ENCODE results near the gene USH1G. TPM values are rescaled to one million over a fixed set of nuclear protein-coding genes. Genes with fewer than 3 reads are reported as not detected.

USH1G gene
- polyA plus RNA-seq, 3 donors, result not detected

DNA sequence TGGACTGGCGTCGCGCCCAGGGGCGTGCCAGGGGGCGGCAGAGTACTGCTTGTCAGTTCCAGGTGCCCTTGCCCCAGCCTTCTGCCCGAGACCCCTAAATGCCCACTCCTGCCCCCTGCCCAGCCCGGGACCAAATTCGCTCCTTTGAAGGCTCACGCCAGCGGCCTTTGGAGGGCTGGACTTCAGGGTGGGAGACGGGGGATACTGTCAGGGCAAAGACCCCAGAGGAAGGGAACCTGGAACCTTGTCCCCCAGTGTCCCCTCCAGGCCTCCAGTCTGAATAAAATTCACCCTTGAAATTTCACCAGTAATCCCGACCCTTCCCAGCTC lies 13.4 kb upstream of the USH1G start:
- H3K36me3 Mint-ChIP-seq, result no peaks in the 10 kb centered on the region

GRCh38 chr17:74935585-74936469 lies 12.8 kb upstream of the USH1G start, which contains the start of gene OTOP3:
TSS of gene OTOP3 (plus strand) at chr17:74935898. CDS start at chr17:74935922, 24 bp downstream.
- Mint-ChIP-seq H3K9me3 (peaks cover 0 to 9% (median 2%) of the 10 kb centered on the region in 7 donors), H3K36me3 (no peaks in the 10 kb centered on the region), H3K27ac (no peak within 1 kb of the TSS), H3K4me1 (peaks cover 8% of the 10 kb centered on the region), H3K4me3 (peak within 1 kb of the TSS in 1 of 2 donors; percentile 78), H3K27me3 (ENCODE audit: low read depth in 3 of 3) (peaks cover 65 to 91% (median 87%) of the 10 kb centered on the region in 3 donors)
- Histone ChIP-seq H4K20me1 (ENCODE audit: insufficient read depth, low read length) (no peaks in the 10 kb centered on the region), H3K27me3 (ENCODE audit: control insufficient read depth in 2 of 2, insufficient read depth in 2 of 2, low read length in 2 of 2) (peaks cover 42 to 82% of the 10 kb centered on the region in 2 donors), H3K4me1 (ENCODE audit: control insufficient read depth in 1 of 2, insufficient read depth in 2 of 2, low read length in 2 of 2) (peaks cover 0 to 6% of the 10 kb centered on the region in 2 donors), H3K36me3 (replicated peaks in 1 of 2; ENCODE audit: control insufficient read depth in 1 of 2, insufficient read depth in 2 of 2, low read length in 2 of 2) (no peaks in the 10 kb centered on the region), H3K9me3 (replicated peaks in 1 of 2; ENCODE audit: control insufficient read depth in 1 of 2, insufficient read depth in 1 of 2, low read length in 2 of 2) (peaks cover 0 to 15% of the 10 kb centered on the region in 2 donors), H2AFZ (ENCODE audit: insufficient read depth, low read depth, low read length, poor library complexity, severe bottlenecking) (no peak within 1 kb of the TSS), H3K79me2 (ENCODE audit: insufficient read depth, low read length) (no peaks in the 10 kb centered on the region), H3K27ac (ENCODE audit: low read depth in 1 of 2, low read length in 2 of 2) (no peak within 1 kb of the TSS), H3K4me2 (replicated peaks; ENCODE audit: extremely low read depth, low read length, poor library complexity, severe bottlenecking) (no peak within 1 kb of the TSS), H3K4me3 (replicated peaks in 1 of 3; ENCODE audit: low read depth in 2 of 3, low read length in 3 of 3) (no peak within 1 kb of the TSS), H3K9ac (ENCODE audit: insufficient read depth, low read length, poor library complexity, severe bottlenecking) (no peak within 1 kb of the TSS)
- intact Hi-C loops (cut with micrococcal nuclease), result no loop called here
- TF ChIP-seq, protein P1, sequence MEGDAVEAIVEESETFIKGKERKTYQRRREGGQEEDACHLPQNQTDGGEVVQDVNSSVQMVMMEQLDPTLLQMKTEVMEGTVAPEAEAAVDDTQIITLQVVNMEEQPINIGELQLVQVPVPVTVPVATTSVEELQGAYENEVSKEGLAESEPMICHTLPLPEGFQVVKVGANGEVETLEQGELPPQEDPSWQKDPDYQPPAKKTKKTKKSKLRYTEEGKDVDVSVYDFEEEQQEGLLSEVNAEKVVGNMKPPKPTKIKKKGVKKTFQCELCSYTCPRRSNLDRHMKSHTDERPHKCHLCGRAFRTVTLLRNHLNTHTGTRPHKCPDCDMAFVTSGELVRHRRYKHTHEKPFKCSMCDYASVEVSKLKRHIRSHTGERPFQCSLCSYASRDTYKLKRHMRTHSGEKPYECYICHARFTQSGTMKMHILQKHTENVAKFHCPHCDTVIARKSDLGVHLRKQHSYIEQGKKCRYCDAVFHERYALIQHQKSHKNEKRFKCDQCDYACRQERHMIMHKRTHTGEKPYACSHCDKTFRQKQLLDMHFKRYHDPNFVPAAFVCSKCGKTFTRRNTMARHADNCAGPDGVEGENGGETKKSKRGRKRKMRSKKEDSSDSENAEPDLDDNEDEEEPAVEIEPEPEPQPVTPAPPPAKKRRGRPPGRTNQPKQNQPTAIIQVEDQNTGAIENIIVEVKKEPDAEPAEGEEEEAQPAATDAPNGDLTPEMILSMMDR (IDR thresholded peaks at IDR 0.05), result no peak
- WGBS (ENCODE audit: insufficient coverage), result 6% methylated on average over 63 of the region's 78 CpGs
- DNase-seq, result no peak

More for the DNA sequence above, 13.4 kb upstream of the USH1G start:
- H3K27ac ChIP-seq (ENCODE audit: low read depth in 1 of 2, low read length in 2 of 2), result no peak overlapping the region
- peaks cover 0 to 15% of the 10 kb centered on the region in 2 donors for H3K9me3 ChIP-seq (replicated peaks in 1 of 2; ENCODE audit: control insufficient read depth in 1 of 2, insufficient read depth in 1 of 2, low read length in 2 of 2)
- intact Hi-C loops (cut with micrococcal nuclease), result no loop called here
- H3K79me2 ChIP-seq (ENCODE audit: insufficient read depth, low read length), result no peaks in the 10 kb centered on the region
- Mint-ChIP-seq H3K9me3 (peaks cover 0 to 9% (median 2%) of the 10 kb centered on the region in 7 donors), H3K27me3 (ENCODE audit: low read depth in 3 of 3) (peaks cover 63 to 89% (median 88%) of the 10 kb centered on the region in 3 donors), H3K4me3 (peak overlapping the region in 1 of 2 donors; percentile 78), H3K27ac (no peak overlapping the region), H3K4me1 (peaks cover 4% of the 10 kb centered on the region)
- H3K9ac ChIP-seq (ENCODE audit: insufficient read depth, low read length, poor library complexity, severe bottlenecking), result no peak overlapping the region
- H2AFZ ChIP-seq (ENCODE audit: insufficient read depth, low read depth, low read length, poor library complexity, severe bottlenecking), result no peak overlapping the region
- no peaks in the 10 kb centered on the region for H4K20me1 ChIP-seq (ENCODE audit: insufficient read depth, low read length)
- H3K36me3 ChIP-seq (replicated peaks in 1 of 2; ENCODE audit: control insufficient read depth in 1 of 2, insufficient read depth in 2 of 2, low read length in 2 of 2), result no peaks in the 10 kb centered on the region
- H3K4me3 ChIP-seq (replicated peaks in 1 of 3; ENCODE audit: low read depth in 2 of 3, low read length in 3 of 3), result no peak overlapping the region
- 25% methylated on average over 10 of the region's 12 CpGs for WGBS (ENCODE audit: insufficient coverage)
- TF ChIP-seq, protein P1 (IDR thresholded peaks at IDR 0.05), result no peak
- peaks cover 0 to 4% of the 10 kb centered on the region in 2 donors for H3K4me1 ChIP-seq (ENCODE audit: control insufficient read depth in 1 of 2, insufficient read depth in 2 of 2, low read length in 2 of 2)
- peaks cover 42 to 76% of the 10 kb centered on the region in 2 donors for H3K27me3 ChIP-seq (ENCODE audit: control insufficient read depth in 2 of 2, insufficient read depth in 2 of 2, low read length in 2 of 2)
- DNase-seq, result no peak
- no peak overlapping the region for H3K4me2 ChIP-seq (replicated peaks; ENCODE audit: extremely low read depth, low read length, poor library complexity, severe bottlenecking)
